Body of pancreas (tissue), 4 donors: Measurements from ENCODE around the gene PTPRB. TPM values are rescaled to one million over a fixed set of nuclear protein-coding genes. Genes with fewer than 3 reads are reported as not detected.

ENCODE experiments used
- ATAC-seq: fragments of 150-250 bp; one replicate; pipeline ENCODE4 v1.9.1; 2016
- DNase-seq, 4 donors: peaks; one replicate each; pipeline ENCODE4 v3.0.0-alpha.2; 2019
- H3K27ac ChIP-seq, 4 donors: fragments of 200-600 bp; sonication (generic); 1 replicate in 3 of 4; 2 replicates in 1 of 4; pipeline versions ENCODE4 v1.5.1 to v1.6.1; 2016 to 2019; ENCODE audit warnings: mild to moderate bottlenecking in 1 of 4, mixed read lengths in 1 of 4, moderate library complexity in 1 of 4
- H3K27me3 ChIP-seq, 2 donors: fragments of 200-600 bp; sonication (generic); one replicate each; pipeline ENCODE4 v1.6.0; 2016; ENCODE audit warnings: mild to moderate bottlenecking in 1 of 2
- H3K36me3 ChIP-seq, 2 donors: fragments of 200-600 bp; sonication (generic); replicated peaks in 1 of 2; 2 replicates each; pipeline ENCODE4 v1.5.1; 2016; ENCODE audit warnings: low read depth in 2 of 2; ENCODE audit not compliant: insufficient read depth in 1 of 2
- H3K4me1 ChIP-seq: fragments of 200-600 bp; sonication (generic); one replicate; pipeline ENCODE4 v1.6.0; 2016
- H3K4me3 ChIP-seq, 2 donors: fragments of 200-600 bp; sonication (generic); 1 replicate in 1 of 2; 2 replicates in 1 of 2; pipeline ENCODE4 v1.5.1; 2016 to 2019
- H3K9me3 ChIP-seq, 3 donors: fragments of 200-600 bp; sonication (generic); 1 replicate in 2 of 3; 2 replicates in 1 of 3; pipeline ENCODE4 v1.5.1; 2016
- POLR2A ChIP-seq, 3 donors: fragments of 450-650 bp; IDR thresholded peaks; one replicate each; pipeline ENCODE4 v1.6.1; 2016; ENCODE audit warnings: antibody characterized with exemption in 3 of 3, mild to moderate bottlenecking in 2 of 3
- WGBS, 2 donors: methylation state at CpG; one replicate each; pipeline ENCODE4 v1.1.5; 2017; 5-methylcytosine and 5-hydroxymethylcytosine counted together
- intact Hi-C: fragments of 100-400 bp; cut with DNase I; formaldehyde crosslinking; loops from one replicate; pipeline ENCODE4 v1.15.1; 2023
- total RNA-seq, 2 donors: library from RNA; depleted of rRNA; stranded (reverse); fragments of >200 nt; gene quantifications; one replicate each; pipeline ENCODE4 v1.1.0, GENCODE V29; 2016
- TF ChIP-seq, protein P1 (sequence below), 7 experiments: fragments of 450-650 bp in 4 of 7; fragments of 200-600 bp in 3 of 7; sonication (generic) in 3 of 7; IDR thresholded peaks; one replicate each; pipeline ENCODE4 v1.5.1; 2016 to 2019; ENCODE audit warnings: antibody characterized with exemption in 7 of 7

The PTPRB gene
- total RNA-seq, 2 donors from 2014 or later: 4.9 to 9.9 TPM

DNA sequence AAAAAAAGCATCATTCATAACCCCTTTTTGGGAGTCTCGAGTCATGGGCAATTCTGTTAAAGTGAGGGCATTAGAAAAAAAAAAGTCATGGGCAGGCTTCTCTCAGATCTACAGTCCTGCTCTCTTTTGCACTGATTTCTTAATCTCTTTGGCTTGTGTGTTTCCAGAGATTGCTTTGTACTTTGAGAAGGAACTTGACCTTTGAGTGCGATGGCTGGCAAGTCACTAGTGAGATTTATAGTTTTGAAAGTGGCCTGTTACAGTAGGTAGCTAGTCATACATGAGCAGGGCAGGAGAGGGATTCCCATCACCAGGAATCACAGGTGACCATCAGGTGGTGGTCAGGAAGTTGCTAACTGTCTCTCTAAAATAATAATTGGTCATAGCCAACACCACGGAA lies 151.5 kb downstream of the PTPRB start:
- no peak for ATAC-seq
- DNase-seq: no peak
- WGBS, 2 donors: 71 to 72% methylated on average over 3 of the region's 3 CpGs

GRCh38 chr12:70484464-70484863 lies 152.8 kb downstream of the PTPRB start:
- ATAC-seq: no peak
- H3K27ac ChIP-seq: no peak overlapping the region
- DNase-seq: no peak
- TF ChIP-seq POLR2A (IDR thresholded peaks at IDR 0.05): no peak
- TF ChIP-seq, protein P1, sequence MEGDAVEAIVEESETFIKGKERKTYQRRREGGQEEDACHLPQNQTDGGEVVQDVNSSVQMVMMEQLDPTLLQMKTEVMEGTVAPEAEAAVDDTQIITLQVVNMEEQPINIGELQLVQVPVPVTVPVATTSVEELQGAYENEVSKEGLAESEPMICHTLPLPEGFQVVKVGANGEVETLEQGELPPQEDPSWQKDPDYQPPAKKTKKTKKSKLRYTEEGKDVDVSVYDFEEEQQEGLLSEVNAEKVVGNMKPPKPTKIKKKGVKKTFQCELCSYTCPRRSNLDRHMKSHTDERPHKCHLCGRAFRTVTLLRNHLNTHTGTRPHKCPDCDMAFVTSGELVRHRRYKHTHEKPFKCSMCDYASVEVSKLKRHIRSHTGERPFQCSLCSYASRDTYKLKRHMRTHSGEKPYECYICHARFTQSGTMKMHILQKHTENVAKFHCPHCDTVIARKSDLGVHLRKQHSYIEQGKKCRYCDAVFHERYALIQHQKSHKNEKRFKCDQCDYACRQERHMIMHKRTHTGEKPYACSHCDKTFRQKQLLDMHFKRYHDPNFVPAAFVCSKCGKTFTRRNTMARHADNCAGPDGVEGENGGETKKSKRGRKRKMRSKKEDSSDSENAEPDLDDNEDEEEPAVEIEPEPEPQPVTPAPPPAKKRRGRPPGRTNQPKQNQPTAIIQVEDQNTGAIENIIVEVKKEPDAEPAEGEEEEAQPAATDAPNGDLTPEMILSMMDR (IDR thresholded peaks at IDR 0.05): no peak
- H3K4me1 ChIP-seq: no peaks in the 10 kb centered on the region
- no peaks in the 10 kb centered on the region for H3K36me3 ChIP-seq
- intact Hi-C loops: no loop called here
- H3K4me3 ChIP-seq: no peak overlapping the region
- no peaks in the 10 kb centered on the region for H3K27me3 ChIP-seq
- H3K9me3 ChIP-seq: no peaks in the 10 kb centered on the region
- WGBS, 2 donors: 39 to 50% methylated on average over 1 of the region's 1 CpG

More for the DNA sequence above, 151.5 kb downstream of the PTPRB start:
- intact Hi-C loops: no loop called here
- H3K9me3 ChIP-seq: no peaks in the 10 kb centered on the region
- H3K4me1 ChIP-seq: no peaks in the 10 kb centered on the region
- H3K4me3 ChIP-seq: no peak overlapping the region
- H3K36me3 ChIP-seq: no peaks in the 10 kb centered on the region
- no peak for TF ChIP-seq POLR2A (IDR thresholded peaks at IDR 0.05)
- TF ChIP-seq, protein P1 (IDR thresholded peaks at IDR 0.05): no peak
- no peak overlapping the region for H3K27ac ChIP-seq
- no peaks in the 10 kb centered on the region for H3K27me3 ChIP-seq

- H3K4me1 ChIP-seq: no peaks in the 10 kb centered on the region
- H3K9me3 ChIP-seq: no peaks in the 10 kb centered on the region
- DNase-seq (no peak), ATAC-seq (no peak)
- no peaks in the 10 kb centered on the region for H3K27me3 ChIP-seq
- 74 to 82% methylated on average over 1 of the region's 1 CpG for WGBS, 2 donors
- TF ChIP-seq, protein P1 (IDR thresholded peaks at IDR 0.05): no peak
- TF ChIP-seq POLR2A (IDR thresholded peaks at IDR 0.05): no peak
- no peak overlapping the region for H3K4me3 ChIP-seq
- no peak overlapping the region for H3K27ac ChIP-seq
- no peaks in the 10 kb centered on the region for H3K36me3 ChIP-seq
- intact Hi-C loops: no loop called here
These were observed 154.5 kb downstream of the PTPRB start for GRCh38 chr12:70482764-70483163.

DNA sequence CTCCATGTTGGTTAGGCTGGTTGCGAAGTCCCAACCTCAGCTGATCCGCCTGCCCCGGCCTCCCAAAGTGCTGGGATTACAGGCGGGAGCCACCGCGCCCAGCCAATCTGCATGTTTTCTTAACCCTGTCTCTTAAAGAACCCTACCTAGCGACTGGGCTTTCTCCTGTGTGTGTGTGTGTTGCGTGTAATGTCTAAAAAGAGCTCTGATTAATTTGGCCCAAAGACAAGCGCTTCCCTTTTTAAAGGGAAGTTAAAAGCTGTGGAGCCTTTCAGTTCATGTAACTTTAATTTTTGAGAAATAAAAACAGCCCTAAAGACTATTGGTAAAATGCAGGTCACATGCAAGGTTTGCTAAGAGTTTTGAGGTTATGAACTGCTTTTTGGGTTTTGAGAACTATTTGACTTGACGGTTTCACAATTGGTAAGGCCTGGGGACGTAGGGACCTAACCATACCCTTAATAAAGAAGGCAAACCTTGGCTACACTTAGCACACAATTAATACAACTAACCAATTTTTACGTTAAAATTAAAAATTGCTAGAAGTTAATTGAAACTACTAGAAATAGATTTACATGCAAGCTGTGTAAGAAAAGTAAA lies 167.9 kb downstream of the PTPRB start:
- no peaks in the 10 kb centered on the region for H3K27me3 ChIP-seq
- TF ChIP-seq, protein P1 (IDR thresholded peaks at IDR 0.05): no peak
- DNase-seq (no peak), ATAC-seq (no peak)
- peaks cover 0 to 2% (median 0%) of the 10 kb centered on the region in 3 donors for H3K9me3 ChIP-seq
- 86 to 93% methylated on average over 12 of the region's 12 CpGs for WGBS, 2 donors
- intact Hi-C loops: no loop called here
- no peaks in the 10 kb centered on the region for H3K36me3 ChIP-seq
- no peak overlapping the region for H3K27ac ChIP-seq
- no peaks in the 10 kb centered on the region for H3K4me1 ChIP-seq
- no peak overlapping the region for H3K4me3 ChIP-seq

- intact Hi-C loops: no loop called here
- DNase-seq (no peak), ATAC-seq (no peak)
- 78 to 100% methylated on average over 3 of the region's 3 CpGs for WGBS, 2 donors
- Histone ChIP-seq H3K9me3 (peaks cover 0 to 8% (median 0%) of the 10 kb centered on the region in 3 donors), H3K27me3 (no peaks in the 10 kb centered on the region), H3K27ac (no peak overlapping the region), H3K4me3 (no peak overlapping the region), H3K4me1 (no peaks in the 10 kb centered on the region), H3K36me3 (no peaks in the 10 kb centered on the region)
- TF ChIP-seq, protein P1 (IDR thresholded peaks at IDR 0.05): no peak
- no peak for TF ChIP-seq POLR2A (IDR thresholded peaks at IDR 0.05)
These were observed 168.5 kb downstream of the PTPRB start for GRCh38 chr12:70468741-70469140.
